ENCODE data around the gene AGAP1.

DNA sequence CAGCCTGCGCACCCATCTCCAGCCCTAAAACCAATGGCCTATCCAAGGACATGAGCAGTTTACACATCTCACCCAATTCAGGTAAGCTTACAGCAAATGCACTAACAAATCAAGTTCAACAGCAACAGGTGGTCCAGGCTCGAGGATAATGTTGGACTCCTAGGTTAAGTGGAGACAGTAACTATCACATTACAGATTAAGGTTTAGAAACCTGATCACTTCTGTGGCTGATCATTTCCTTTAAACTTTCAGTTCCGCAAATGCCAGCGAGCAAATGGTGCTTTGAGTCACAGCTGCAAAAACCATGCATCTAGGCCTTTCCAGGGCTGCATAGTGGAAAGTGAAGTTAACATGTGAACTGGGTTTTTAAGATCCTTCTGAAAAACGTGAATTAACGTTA, 415.0 kb downstream of the AGAP1 start:
- TF ChIP-seq, protein P1, sequence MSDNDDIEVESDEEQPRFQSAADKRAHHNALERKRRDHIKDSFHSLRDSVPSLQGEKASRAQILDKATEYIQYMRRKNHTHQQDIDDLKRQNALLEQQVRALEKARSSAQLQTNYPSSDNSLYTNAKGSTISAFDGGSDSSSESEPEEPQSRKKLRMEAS (IDR thresholded peaks at IDR 0.05): no peak
- TF ChIP-seq, protein P2, sequence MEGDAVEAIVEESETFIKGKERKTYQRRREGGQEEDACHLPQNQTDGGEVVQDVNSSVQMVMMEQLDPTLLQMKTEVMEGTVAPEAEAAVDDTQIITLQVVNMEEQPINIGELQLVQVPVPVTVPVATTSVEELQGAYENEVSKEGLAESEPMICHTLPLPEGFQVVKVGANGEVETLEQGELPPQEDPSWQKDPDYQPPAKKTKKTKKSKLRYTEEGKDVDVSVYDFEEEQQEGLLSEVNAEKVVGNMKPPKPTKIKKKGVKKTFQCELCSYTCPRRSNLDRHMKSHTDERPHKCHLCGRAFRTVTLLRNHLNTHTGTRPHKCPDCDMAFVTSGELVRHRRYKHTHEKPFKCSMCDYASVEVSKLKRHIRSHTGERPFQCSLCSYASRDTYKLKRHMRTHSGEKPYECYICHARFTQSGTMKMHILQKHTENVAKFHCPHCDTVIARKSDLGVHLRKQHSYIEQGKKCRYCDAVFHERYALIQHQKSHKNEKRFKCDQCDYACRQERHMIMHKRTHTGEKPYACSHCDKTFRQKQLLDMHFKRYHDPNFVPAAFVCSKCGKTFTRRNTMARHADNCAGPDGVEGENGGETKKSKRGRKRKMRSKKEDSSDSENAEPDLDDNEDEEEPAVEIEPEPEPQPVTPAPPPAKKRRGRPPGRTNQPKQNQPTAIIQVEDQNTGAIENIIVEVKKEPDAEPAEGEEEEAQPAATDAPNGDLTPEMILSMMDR (IDR thresholded peaks at IDR 0.05; ENCODE audit: low read depth, low read length, missing input control): no peak
- TF ChIP-seq REST (IDR thresholded peaks at IDR 0.05) (no peak), JUND (IDR thresholded peaks at IDR 0.05) (no peak), TAF1 (conservative IDR thresholded peaks at IDR 0.05) (no peak), SP1 (IDR thresholded peaks at IDR 0.05) (no peak), FOXA2 (IDR thresholded peaks at IDR 0.05) (no peak), RAD21 (IDR thresholded peaks at IDR 0.05) (no peak), GABPA (IDR thresholded peaks at IDR 0.05 in 1 of 2, conservative IDR thresholded peaks at IDR 0.05 in 1 of 2) (no peak), YY1 (IDR thresholded peaks at IDR 0.05) (no peak), FOXA1 (IDR thresholded peaks at IDR 0.05) (no peak), RXRA (IDR thresholded peaks at IDR 0.05) (no peak)
- TF ChIP-seq, protein P3, sequence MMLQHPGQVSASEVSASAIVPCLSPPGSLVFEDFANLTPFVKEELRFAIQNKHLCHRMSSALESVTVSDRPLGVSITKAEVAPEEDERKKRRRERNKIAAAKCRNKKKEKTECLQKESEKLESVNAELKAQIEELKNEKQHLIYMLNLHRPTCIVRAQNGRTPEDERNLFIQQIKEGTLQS (IDR thresholded peaks at IDR 0.05): no peak
- TF ChIP-seq, protein P4, sequence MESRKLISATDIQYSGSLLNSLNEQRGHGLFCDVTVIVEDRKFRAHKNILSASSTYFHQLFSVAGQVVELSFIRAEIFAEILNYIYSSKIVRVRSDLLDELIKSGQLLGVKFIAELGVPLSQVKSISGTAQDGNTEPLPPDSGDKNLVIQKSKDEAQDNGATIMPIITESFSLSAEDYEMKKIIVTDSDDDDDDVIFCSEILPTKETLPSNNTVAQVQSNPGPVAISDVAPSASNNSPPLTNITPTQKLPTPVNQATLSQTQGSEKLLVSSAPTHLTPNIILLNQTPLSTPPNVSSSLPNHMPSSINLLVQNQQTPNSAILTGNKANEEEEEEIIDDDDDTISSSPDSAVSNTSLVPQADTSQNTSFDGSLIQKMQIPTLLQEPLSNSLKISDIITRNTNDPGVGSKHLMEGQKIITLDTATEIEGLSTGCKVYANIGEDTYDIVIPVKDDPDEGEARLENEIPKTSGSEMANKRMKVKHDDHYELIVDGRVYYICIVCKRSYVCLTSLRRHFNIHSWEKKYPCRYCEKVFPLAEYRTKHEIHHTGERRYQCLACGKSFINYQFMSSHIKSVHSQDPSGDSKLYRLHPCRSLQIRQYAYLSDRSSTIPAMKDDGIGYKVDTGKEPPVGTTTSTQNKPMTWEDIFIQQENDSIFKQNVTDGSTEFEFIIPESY (IDR thresholded peaks at IDR 0.05): no peak

Data from liver (tissue), 3 donors.